A549 (cell line): ENCODE data around the gene ZNF71. TPM values are rescaled to one million over a fixed set of nuclear protein-coding genes. Genes with fewer than 3 reads are reported as not detected.

Experiments
- polyA plus RNA-seq, 4 experiments: library from polyadenylated mRNA; depleted of rRNA in 3 of 4; stranded (reverse); fragments of >200 nt; fragmentation: RNase III in 1 of 4; extraction: RNeasy Plus Mini Kit Qiagen cat#74134 plus additional on column Dnase treatment in 1 of 4; gene quantifications; 2 replicates in 3 of 4; 3 replicates in 1 of 4; pipeline ENCODE4 v1.2.3, GENCODE V29; 2011 to 2017

The ZNF71 gene
- polyA plus RNA-seq, 2 of the 4 experiments (the other 2 are of a cell fraction): 6.8 to 8.1 TPM

Other genes with a start within 250 kb of the ZNF71 start
- gene ZNF582, start 201.8 kb upstream of the ZNF71 start, polyA plus RNA-seq (2011; rRNA removed): 3.2 TPM in 2 replicates
- gene ZNF582, start 201.8 kb upstream of the ZNF71 start, polyA plus RNA-seq (2017; fragmentation: RNase III; extraction: RNeasy Plus Mini Kit Qiagen cat#74134 plus additional on column Dnase treatment): 1.0 to 1.5 TPM (median 1.1 TPM) in 3 replicates
- gene ZNF583, start 191.0 kb upstream of the ZNF71 start, polyA plus RNA-seq (2011; rRNA removed): 3.4 and 4.8 TPM in 2 replicates
- 2.9 to 4.2 TPM (median 3.4 TPM) in 3 replicates for gene ZNF583, start 191.0 kb upstream of the ZNF71 start, polyA plus RNA-seq (2017; fragmentation: RNase III; extraction: RNeasy Plus Mini Kit Qiagen cat#74134 plus additional on column Dnase treatment)
- not detected in 2 replicates for gene ZNF667, start 118.0 kb upstream of the ZNF71 start, polyA plus RNA-seq (2011; rRNA removed)
- gene ZNF667, start 118.0 kb upstream of the ZNF71 start, polyA plus RNA-seq (2017; fragmentation: RNase III; extraction: RNeasy Plus Mini Kit Qiagen cat#74134 plus additional on column Dnase treatment): not detected in 3 replicates
- 0.18 and 0.20 TPM in 2 replicates for gene ZNF471, start 87.4 kb upstream of the ZNF71 start, polyA plus RNA-seq (2011; rRNA removed)
- 0.04 to 0.16 TPM (median 0.07 TPM) in 3 replicates for gene ZNF471, start 87.4 kb upstream of the ZNF71 start, polyA plus RNA-seq (2017; fragmentation: RNase III; extraction: RNeasy Plus Mini Kit Qiagen cat#74134 plus additional on column Dnase treatment)
- gene ZFP28, start 56.4 kb upstream of the ZNF71 start, polyA plus RNA-seq (2011; rRNA removed): 7.9 and 8.1 TPM in 2 replicates
- gene ZFP28, start 56.4 kb upstream of the ZNF71 start, polyA plus RNA-seq (2017; fragmentation: RNase III; extraction: RNeasy Plus Mini Kit Qiagen cat#74134 plus additional on column Dnase treatment): 2.4 to 2.8 TPM (median 2.7 TPM) in 3 replicates
- gene ZNF470, start 27.8 kb upstream of the ZNF71 start, polyA plus RNA-seq (2011; rRNA removed): 2.8 and 3.9 TPM in 2 replicates
- gene ZNF470, start 27.8 kb upstream of the ZNF71 start, polyA plus RNA-seq (2017; fragmentation: RNase III; extraction: RNeasy Plus Mini Kit Qiagen cat#74134 plus additional on column Dnase treatment): 1.6 to 1.7 TPM (median 1.7 TPM) in 3 replicates
- gene SMIM17, start 47.9 kb downstream of the ZNF71 start, polyA plus RNA-seq (2011; rRNA removed): 0.15 TPM in 1 of 2 replicates, not detected in the other
- not detected in 3 replicates for gene SMIM17, start 47.9 kb downstream of the ZNF71 start, polyA plus RNA-seq (2017; fragmentation: RNase III; extraction: RNeasy Plus Mini Kit Qiagen cat#74134 plus additional on column Dnase treatment)
- gene ZNF835, start 76.5 kb downstream of the ZNF71 start, polyA plus RNA-seq (2011; rRNA removed): not detected in 2 replicates
- not detected in 3 replicates for gene ZNF835, start 76.5 kb downstream of the ZNF71 start, polyA plus RNA-seq (2017; fragmentation: RNase III; extraction: RNeasy Plus Mini Kit Qiagen cat#74134 plus additional on column Dnase treatment)
- gene PEG3, start 245.4 kb downstream of the ZNF71 start, polyA plus RNA-seq (2011; rRNA removed): not detected in 2 replicates
- gene PEG3, start 245.4 kb downstream of the ZNF71 start, polyA plus RNA-seq (2017; fragmentation: RNase III; extraction: RNeasy Plus Mini Kit Qiagen cat#74134 plus additional on column Dnase treatment): not detected in 3 replicates
- not detected in 2 replicates for gene ZIM2, start 245.4 kb downstream of the ZNF71 start, polyA plus RNA-seq (2011; rRNA removed)
- gene ZIM2, start 245.4 kb downstream of the ZNF71 start, polyA plus RNA-seq (2017; fragmentation: RNase III; extraction: RNeasy Plus Mini Kit Qiagen cat#74134 plus additional on column Dnase treatment): not detected in 3 replicates